GM06990 (cell line): ENCODE data around the gene PRKAR2A.

ENCODE experiments used
- DNase-seq: peaks from one replicate; pipeline ENCODE4 v3.0.0-alpha.2; 2011; ENCODE audit not compliant: insufficient read length; ENCODE audit errors: extremely low read depth
- H3K27me3 ChIP-seq: replicated peaks from 2 replicates; pipeline ENCODE4 v1.6.0; 2011; ENCODE audit warnings: low read length; ENCODE audit not compliant: control insufficient read depth, insufficient read depth
- H3K36me3 ChIP-seq: 2 replicates; pipeline ENCODE4 v1.5.1; 2011; ENCODE audit warnings: low read length; ENCODE audit not compliant: control insufficient read depth, insufficient read depth
- H3K4me3 ChIP-seq: replicated peaks from 2 replicates; pipeline ENCODE4 v1.5.1; 2011; ENCODE audit warnings: low read depth, mild to moderate bottlenecking, control low read depth, low read length
- TF ChIP-seq, protein P1 (sequence below): IDR thresholded peaks from 2 replicates; pipeline ENCODE4 v1.5.1; 2011; ENCODE audit warnings: low read length, control low read depth, mild to moderate bottlenecking, inconsistent platforms; ENCODE audit not compliant: insufficient read depth, poor library complexity, severe bottlenecking

Gene PRKAR2A

GRCh38 chr3:48851407-48851806 is 3.7 kb upstream of the PRKAR2A start:
- H3K4me3 ChIP-seq = no peak overlapping the region
- H3K27me3 ChIP-seq = no peaks in the 10 kb centered on the region
- TF ChIP-seq, protein P1, sequence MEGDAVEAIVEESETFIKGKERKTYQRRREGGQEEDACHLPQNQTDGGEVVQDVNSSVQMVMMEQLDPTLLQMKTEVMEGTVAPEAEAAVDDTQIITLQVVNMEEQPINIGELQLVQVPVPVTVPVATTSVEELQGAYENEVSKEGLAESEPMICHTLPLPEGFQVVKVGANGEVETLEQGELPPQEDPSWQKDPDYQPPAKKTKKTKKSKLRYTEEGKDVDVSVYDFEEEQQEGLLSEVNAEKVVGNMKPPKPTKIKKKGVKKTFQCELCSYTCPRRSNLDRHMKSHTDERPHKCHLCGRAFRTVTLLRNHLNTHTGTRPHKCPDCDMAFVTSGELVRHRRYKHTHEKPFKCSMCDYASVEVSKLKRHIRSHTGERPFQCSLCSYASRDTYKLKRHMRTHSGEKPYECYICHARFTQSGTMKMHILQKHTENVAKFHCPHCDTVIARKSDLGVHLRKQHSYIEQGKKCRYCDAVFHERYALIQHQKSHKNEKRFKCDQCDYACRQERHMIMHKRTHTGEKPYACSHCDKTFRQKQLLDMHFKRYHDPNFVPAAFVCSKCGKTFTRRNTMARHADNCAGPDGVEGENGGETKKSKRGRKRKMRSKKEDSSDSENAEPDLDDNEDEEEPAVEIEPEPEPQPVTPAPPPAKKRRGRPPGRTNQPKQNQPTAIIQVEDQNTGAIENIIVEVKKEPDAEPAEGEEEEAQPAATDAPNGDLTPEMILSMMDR = no peak
- 0 out of 2 replicates have a peak, but pooled peaks cover under 1% of the 10 kb centered on the region for H3K36me3 ChIP-seq
- no peak for DNase-seq

DNA sequence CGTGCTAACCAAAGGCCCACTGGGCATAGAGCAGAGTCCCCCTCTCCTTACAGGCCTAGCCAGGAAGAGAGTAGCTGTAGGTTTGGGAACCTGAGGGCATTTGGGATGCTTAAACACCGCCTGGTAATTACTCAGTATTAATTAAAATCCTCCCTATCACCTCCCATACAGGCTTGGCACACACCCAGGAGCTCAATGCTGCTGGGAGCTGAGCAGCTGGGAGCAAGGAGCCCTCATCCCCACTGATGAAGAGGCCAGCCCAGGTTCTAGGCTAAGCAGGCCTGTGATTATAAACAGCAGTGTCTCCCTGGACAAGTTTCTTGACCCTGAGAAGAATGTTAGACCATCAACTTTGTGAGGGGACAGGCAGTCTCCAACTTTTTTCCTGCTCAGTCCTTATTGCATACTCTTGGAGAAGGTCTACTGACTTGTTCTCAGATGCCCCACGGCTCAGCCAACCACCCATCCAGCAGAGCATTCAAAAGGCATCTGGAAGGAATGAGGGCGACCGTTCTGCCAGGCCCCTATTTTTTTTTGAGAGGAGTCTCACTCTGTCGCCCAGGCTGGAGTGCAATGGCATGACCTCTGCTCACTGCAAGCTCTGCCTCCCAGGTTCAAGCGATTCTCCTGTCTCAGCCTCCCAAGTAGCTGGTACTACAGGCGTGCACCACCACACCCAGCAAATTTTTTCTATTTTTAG is 1.3 kb upstream of the PRKAR2A start:
- Histone ChIP-seq H3K36me3 (no peaks in the 10 kb centered on the region), H3K4me3 (no peak overlapping the region), H3K27me3 (no peaks in the 10 kb centered on the region)
- TF ChIP-seq, protein P1 = no peak
- no peak for DNase-seq

- TF ChIP-seq, protein P1 = no peak
- peak; percentile 71 for DNase-seq
- no peaks in the 10 kb centered on the region for H3K27me3 ChIP-seq
- H3K4me3 ChIP-seq = peak overlapping the region; percentile 91
- no peaks in the 10 kb centered on the region for H3K36me3 ChIP-seq
Observed at GRCh38 chr3:48847053-48847503, 596 bp downstream of the PRKAR2A start.

DNA sequence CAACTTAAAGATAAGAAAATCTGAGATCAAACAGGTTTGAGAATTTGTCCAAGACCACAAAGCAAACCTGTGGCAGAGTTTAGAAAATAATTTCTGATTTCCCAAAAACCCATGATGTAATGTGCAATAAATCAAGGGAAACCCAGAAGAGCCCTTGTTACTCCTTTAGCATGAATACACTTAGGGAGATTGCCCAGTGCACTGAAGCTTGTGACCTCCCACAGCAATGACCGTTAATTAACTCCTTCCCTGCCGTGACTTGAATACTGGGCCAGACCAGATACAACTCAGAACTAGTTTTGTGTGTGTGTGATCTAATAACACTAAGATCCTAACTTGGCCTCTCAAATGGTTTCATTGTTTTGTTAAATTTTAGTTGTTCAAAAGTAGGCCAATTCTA is 2.5 kb downstream of the PRKAR2A start:
- TF ChIP-seq, protein P1 = no peak
- no peak overlapping the region for H3K4me3 ChIP-seq
- H3K27me3 ChIP-seq = no peaks in the 10 kb centered on the region
- DNase-seq = no peak
- no peaks in the 10 kb centered on the region for H3K36me3 ChIP-seq

- Histone ChIP-seq H3K4me3 (no peak overlapping the region), H3K36me3 (no peaks in the 10 kb centered on the region), H3K27me3 (no peaks in the 10 kb centered on the region)
- DNase-seq = no peak
- TF ChIP-seq, protein P1 = no peak
Observed at GRCh38 chr3:48837163-48837562, 10.5 kb downstream of the PRKAR2A start.
